ENCODE data around the gene SNRNP40. TPM values are rescaled to one million over a fixed set of nuclear protein-coding genes. Genes with fewer than 3 reads are reported as not detected.

Gene SNRNP40
- total RNA-seq, 2 donors from 2014 or later = 24.2 to 28.6 TPM

Other genes starting within 250 kb of the SNRNP40 start
- 10 to 100 TPM; 71.3 to 75.1 TPM for gene PUM1, start 231.1 kb downstream of the SNRNP40 start, total RNA-seq
- under 1 TPM in 1 of 2 donors, not detected in 1; 0.15 TPM for gene NKAIN1, start 56.9 kb downstream of the SNRNP40 start, total RNA-seq
- 10 to 100 TPM; 14.4 to 15.7 TPM for gene ZCCHC17, start 244 bp upstream of the SNRNP40 start, total RNA-seq
- 1,000 to 10,000 TPM; 2,432 to 3,075 TPM for gene FABP3, start 76.3 kb upstream of the SNRNP40 start, total RNA-seq
- gene SERINC2, start 116.4 kb upstream of the SNRNP40 start, total RNA-seq = 1 to 10 TPM; 2.4 to 2.9 TPM